Cardiac fibroblast (primary cell): Measurements from ENCODE around the gene SNTG2.

Experiments used
- DNase-seq, 2 donors: peaks; one replicate each; pipeline versions ENCODE4 v3.0.0 to v3.0.0-alpha.2; 2010; ENCODE audit warnings: low read depth in 2 of 2
- H3K4me3 ChIP-seq, 2 donors: replicated peaks in 1 of 2; 1 replicate in 1 of 2; 2 replicates in 1 of 2; pipeline ENCODE4 v1.5.1; 2011; ENCODE audit warnings: low read depth in 2 of 2, low read length in 2 of 2, mild to moderate bottlenecking in 2 of 2, moderate library complexity in 1 of 2
- TF ChIP-seq, protein P1 (sequence below): IDR thresholded peaks from one replicate; pipeline ENCODE4 v1.5.1; 2011; ENCODE audit warnings: low read depth, mild to moderate bottlenecking, low read length, inconsistent platforms

Gene SNTG2

GRCh38 chr2:974502-974901 is 23.9 kb downstream of the SNTG2 start:
- peak in 1 of 2 donors; percentile 43 for DNase-seq
- no peak overlapping the region for H3K4me3 ChIP-seq
- TF ChIP-seq, protein P1, sequence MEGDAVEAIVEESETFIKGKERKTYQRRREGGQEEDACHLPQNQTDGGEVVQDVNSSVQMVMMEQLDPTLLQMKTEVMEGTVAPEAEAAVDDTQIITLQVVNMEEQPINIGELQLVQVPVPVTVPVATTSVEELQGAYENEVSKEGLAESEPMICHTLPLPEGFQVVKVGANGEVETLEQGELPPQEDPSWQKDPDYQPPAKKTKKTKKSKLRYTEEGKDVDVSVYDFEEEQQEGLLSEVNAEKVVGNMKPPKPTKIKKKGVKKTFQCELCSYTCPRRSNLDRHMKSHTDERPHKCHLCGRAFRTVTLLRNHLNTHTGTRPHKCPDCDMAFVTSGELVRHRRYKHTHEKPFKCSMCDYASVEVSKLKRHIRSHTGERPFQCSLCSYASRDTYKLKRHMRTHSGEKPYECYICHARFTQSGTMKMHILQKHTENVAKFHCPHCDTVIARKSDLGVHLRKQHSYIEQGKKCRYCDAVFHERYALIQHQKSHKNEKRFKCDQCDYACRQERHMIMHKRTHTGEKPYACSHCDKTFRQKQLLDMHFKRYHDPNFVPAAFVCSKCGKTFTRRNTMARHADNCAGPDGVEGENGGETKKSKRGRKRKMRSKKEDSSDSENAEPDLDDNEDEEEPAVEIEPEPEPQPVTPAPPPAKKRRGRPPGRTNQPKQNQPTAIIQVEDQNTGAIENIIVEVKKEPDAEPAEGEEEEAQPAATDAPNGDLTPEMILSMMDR = no peak

DNA sequence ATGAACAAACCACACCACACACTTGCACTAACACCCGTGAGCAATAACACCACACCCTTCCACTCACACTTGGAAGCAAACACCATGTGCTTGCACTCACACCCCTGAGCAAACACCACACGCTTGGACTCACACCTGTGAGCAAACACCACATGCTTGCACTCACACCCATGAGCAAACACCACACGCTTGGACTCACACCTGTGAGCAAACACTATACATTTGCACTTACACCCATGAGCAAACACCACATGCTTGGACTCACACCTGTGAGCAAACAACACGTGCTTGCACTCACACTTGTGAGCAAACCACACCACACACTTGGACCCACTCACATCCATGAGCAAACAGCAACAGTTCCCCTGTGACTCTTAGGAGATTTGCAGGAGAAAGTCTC is 24.4 kb downstream of the SNTG2 start:
- DNase-seq = no peak
- H3K4me3 ChIP-seq = no peak overlapping the region
- TF ChIP-seq, protein P1 = no peak

GRCh38 chr2:979069-979928 is 28.6 kb downstream of the SNTG2 start:
- TF ChIP-seq, protein P1 = no peak
- H3K4me3 ChIP-seq = no peak overlapping the region
- no peak for DNase-seq

DNA sequence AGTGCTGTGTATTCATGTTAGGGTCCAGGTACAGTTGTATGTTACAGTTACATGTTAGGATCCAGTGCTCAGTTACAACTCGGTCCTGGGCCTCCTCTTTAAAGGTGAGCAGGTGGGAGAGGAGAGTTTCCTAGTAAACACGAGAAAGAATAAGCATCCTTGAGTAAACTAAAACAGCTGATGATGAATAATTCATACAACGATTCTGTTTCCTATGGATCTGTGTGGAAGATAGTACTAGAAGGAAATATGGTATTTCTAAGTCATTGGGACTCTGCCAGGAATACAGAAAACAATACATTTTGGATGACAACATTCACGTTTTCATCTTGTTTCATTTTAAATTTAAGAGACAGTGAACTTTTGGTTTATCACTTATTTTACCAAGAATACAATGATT is 29.5 kb downstream of the SNTG2 start:
- TF ChIP-seq, protein P1 = no peak
- H3K4me3 ChIP-seq = no peak overlapping the region
- no peak for DNase-seq

GRCh38 chr2:981258-981657 is 30.6 kb downstream of the SNTG2 start:
- no peak for DNase-seq
- no peak overlapping the region for H3K4me3 ChIP-seq
- TF ChIP-seq, protein P1 = no peak

DNA sequence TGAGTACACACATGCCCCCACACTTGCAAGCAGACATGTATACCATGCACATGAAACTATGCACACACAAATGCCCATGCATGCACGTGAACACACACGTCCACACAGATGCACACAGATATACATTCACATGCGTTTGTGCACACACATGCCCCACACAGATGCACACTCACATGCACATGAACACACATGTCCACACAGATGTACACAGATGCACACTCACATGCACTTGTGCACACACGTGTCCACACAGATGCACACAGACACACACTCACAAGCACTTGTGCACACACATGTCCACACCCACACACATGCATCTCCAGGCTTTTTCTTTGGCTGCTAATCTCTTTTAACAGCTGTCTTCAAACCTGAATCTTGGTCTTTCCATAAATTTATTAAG is 31.1 kb downstream of the SNTG2 start:
- H3K4me3 ChIP-seq = no peak overlapping the region
- TF ChIP-seq, protein P1 = no peak

More for the DNA sequence above, 31.1 kb downstream of the SNTG2 start:
- no peak for DNase-seq
